Measurements from ENCODE around the gene THBS4.

DNA sequence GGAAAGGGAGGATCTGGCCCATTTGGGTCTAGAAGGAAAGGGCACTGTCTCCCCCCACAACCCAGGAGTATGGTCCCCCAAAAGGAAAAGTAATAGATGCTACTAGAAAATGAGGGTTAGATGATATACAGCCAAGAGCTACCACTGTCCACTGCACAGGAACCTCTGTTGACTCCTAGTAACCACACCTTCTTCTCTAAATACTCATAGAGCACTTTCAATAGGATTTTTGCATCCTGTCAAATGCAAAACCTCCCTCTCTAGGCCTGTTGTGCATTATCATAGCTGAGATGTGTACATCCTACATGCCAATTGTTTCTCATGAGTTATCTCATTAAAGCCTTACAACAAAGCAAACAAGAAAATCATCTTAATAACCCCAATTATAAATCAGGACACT lies 66.8 kb downstream of the THBS4 start:
- TF ChIP-seq, protein P1, sequence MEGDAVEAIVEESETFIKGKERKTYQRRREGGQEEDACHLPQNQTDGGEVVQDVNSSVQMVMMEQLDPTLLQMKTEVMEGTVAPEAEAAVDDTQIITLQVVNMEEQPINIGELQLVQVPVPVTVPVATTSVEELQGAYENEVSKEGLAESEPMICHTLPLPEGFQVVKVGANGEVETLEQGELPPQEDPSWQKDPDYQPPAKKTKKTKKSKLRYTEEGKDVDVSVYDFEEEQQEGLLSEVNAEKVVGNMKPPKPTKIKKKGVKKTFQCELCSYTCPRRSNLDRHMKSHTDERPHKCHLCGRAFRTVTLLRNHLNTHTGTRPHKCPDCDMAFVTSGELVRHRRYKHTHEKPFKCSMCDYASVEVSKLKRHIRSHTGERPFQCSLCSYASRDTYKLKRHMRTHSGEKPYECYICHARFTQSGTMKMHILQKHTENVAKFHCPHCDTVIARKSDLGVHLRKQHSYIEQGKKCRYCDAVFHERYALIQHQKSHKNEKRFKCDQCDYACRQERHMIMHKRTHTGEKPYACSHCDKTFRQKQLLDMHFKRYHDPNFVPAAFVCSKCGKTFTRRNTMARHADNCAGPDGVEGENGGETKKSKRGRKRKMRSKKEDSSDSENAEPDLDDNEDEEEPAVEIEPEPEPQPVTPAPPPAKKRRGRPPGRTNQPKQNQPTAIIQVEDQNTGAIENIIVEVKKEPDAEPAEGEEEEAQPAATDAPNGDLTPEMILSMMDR (IDR thresholded peaks at IDR 0.05; ENCODE audit: insufficient read depth, low read length, poor library complexity, severe bottlenecking), result no peak
- no peak for TF ChIP-seq EZH2phosphoT487 (conservative IDR thresholded peaks at IDR 0.05; ENCODE audit: low read length)
